Trophoblast cell (in vitro differentiated cells and primary cell): ENCODE measurements around the gene WDR41.

Source experiments
- DNase-seq, 2 donors: peaks; one replicate each; pipeline ENCODE4 v3.0.0-alpha.2; 2016
- H2AFZ ChIP-seq: 2 replicates; pipeline ENCODE4 v1.6.1; 2013; ENCODE audit warnings: low read length, moderate library complexity, mild to moderate bottlenecking; ENCODE audit not compliant: insufficient read depth, poor library complexity
- H2AK5ac ChIP-seq: 2 replicates; pipeline ENCODE4 v1.6.1; 2013; ENCODE audit warnings: mild to moderate bottlenecking, low read length
- H2BK120ac ChIP-seq: 2 replicates; pipeline ENCODE4 v1.6.1; 2013; ENCODE audit warnings: low read length, mild to moderate bottlenecking, moderate library complexity; ENCODE audit not compliant: insufficient read depth, poor library complexity
- H2BK12ac ChIP-seq: 2 replicates; pipeline ENCODE4 v1.6.1; 2013; ENCODE audit warnings: mild to moderate bottlenecking, low read length, moderate library complexity
- H2BK5ac ChIP-seq: 2 replicates; pipeline ENCODE4 v1.6.1; 2013; ENCODE audit warnings: low read length, low read depth, moderate library complexity, mild to moderate bottlenecking; ENCODE audit not compliant: poor library complexity
- H3K14ac ChIP-seq: 2 replicates; pipeline ENCODE4 v1.6.1; 2013; ENCODE audit warnings: mild to moderate bottlenecking, low read length
- H3K18ac ChIP-seq: 2 replicates; pipeline ENCODE4 v1.6.1; 2013; ENCODE audit warnings: mild to moderate bottlenecking, low read length
- H3K23ac ChIP-seq: 2 replicates; pipeline ENCODE4 v1.6.1; 2013; ENCODE audit warnings: low read length
- H3K27ac ChIP-seq: 2 replicates; pipeline ENCODE4 v1.5.1; 2013; ENCODE audit warnings: low read depth, mild to moderate bottlenecking, inconsistent platforms, low read length, moderate library complexity
- H3K27me3 ChIP-seq: 2 replicates; pipeline ENCODE4 v1.6.1; 2013; ENCODE audit warnings: inconsistent platforms, mild to moderate bottlenecking, low read length, moderate library complexity; ENCODE audit not compliant: insufficient read depth
- H3K36me3 ChIP-seq, 2 experiments: 1 replicate in 1 of 2; 2 replicates in 1 of 2; pipeline ENCODE4 v1.6.1; 2013; ENCODE audit warnings: low read length in 2 of 2, mild to moderate bottlenecking in 2 of 2, moderate library complexity in 1 of 2; ENCODE audit not compliant: insufficient read depth in 2 of 2, control insufficient read depth in 1 of 2
- H3K4ac ChIP-seq: 2 replicates; pipeline ENCODE4 v1.6.1; 2013; ENCODE audit warnings: low read depth, mild to moderate bottlenecking, low read length, moderate library complexity
- H3K4me1 ChIP-seq, 2 experiments: 1 replicate in 1 of 2; 2 replicates in 1 of 2; pipeline ENCODE4 v1.6.1; 2013; ENCODE audit warnings: low read length in 2 of 2, mild to moderate bottlenecking in 2 of 2, moderate library complexity in 1 of 2; ENCODE audit not compliant: insufficient read depth in 2 of 2, control insufficient read depth in 1 of 2
- H3K4me2 ChIP-seq: 2 replicates; pipeline ENCODE4 v1.6.1; 2013; ENCODE audit warnings: inconsistent platforms, mild to moderate bottlenecking, low read length, moderate library complexity
- H3K4me3 ChIP-seq: 2 replicates; pipeline ENCODE4 v1.5.1; 2013; ENCODE audit warnings: mild to moderate bottlenecking, low read depth, low read length, inconsistent platforms
- H3K79me1 ChIP-seq: one replicate; pipeline ENCODE4 v1.6.1; 2013; ENCODE audit warnings: low read length
- H3K79me2 ChIP-seq: 2 replicates; pipeline ENCODE4 v1.6.1; 2013; ENCODE audit warnings: low read length, mild to moderate bottlenecking; ENCODE audit not compliant: control insufficient read depth, insufficient read depth, poor library complexity
- H3K9ac ChIP-seq: 2 replicates; pipeline ENCODE4 v1.6.1; 2013; ENCODE audit warnings: mild to moderate bottlenecking, low read length
- H3K9me3 ChIP-seq: 2 replicates; pipeline ENCODE4 v1.6.1; 2013; ENCODE audit warnings: low read depth, mild to moderate bottlenecking, control low read depth, inconsistent platforms, low read length; ENCODE audit not compliant: insufficient read depth
- H4K12ac ChIP-seq: 2 replicates; pipeline ENCODE4 v1.6.1; 2013; ENCODE audit warnings: low read depth, mild to moderate bottlenecking, low read length, moderate library complexity
- H4K8ac ChIP-seq: 2 replicates; pipeline ENCODE4 v1.6.1; 2013; ENCODE audit warnings: low read depth, mild to moderate bottlenecking, low read length, moderate library complexity
- H4K91ac ChIP-seq: one replicate; pipeline ENCODE4 v1.6.1; 2013; ENCODE audit warnings: low read depth, mild to moderate bottlenecking, low read length, moderate library complexity
- WGBS: extraction: QIAGEN DNeasy Blood & Tissue Kit; methylation state at CpG from one replicate; pipeline ENCODE4 v1.1.7; 2013; ENCODE audit warnings: missing lambda C conversion rate; ENCODE audit not compliant: insufficient read length, insufficient coverage; ENCODE audit errors: extremely low coverage; 5-methylcytosine and 5-hydroxymethylcytosine counted together

The WDR41 gene

DNA sequence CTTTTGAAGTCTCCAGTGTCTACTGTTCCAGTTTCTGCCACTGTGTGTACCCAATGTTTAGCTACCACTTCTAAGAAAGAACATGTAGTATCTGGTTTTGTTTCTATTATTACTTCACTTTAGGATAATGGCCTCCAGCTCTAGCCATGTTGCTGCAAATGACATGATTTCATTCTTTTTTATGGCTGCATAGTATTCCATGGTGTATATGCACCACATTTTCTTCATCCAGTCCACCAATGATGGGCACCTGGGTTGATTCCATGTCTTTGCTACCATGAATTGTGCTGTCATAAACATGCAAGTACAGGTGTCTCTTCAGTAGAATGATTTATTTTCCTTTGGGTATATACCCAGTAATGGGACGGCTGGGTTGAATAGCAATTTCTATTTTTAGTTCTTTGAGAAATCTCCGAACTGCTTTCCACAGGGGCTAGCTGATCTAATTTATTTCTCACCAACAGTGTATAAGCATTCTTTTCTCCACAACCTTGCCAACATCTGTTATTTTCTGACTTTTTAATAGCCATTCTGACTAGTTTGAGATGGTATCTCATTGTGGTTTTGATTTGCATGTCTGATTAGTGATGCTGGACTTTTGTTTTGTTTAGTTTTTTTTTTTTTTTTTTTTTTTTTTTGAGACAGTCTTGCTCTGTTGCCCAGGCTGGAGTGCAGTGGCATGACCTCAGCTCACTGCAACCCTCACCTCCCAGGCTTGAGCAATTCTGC, 68.9 kb downstream of the WDR41 start:
- Histone ChIP-seq H3K14ac (no peak overlapping the region), H2BK120ac (no peak overlapping the region), H4K8ac (no peak overlapping the region), H2AK5ac (no peak overlapping the region), H4K12ac (no peak overlapping the region), H3K4me1 (no peaks in the 10 kb centered on the region), H3K18ac (no peak overlapping the region), H3K4me3 (no peak overlapping the region), H3K36me3 (no peaks in the 10 kb centered on the region), H3K9ac (no peak overlapping the region), H3K27me3 (no peaks in the 10 kb centered on the region), H3K4me2 (no peak overlapping the region), H3K79me2 (no peaks in the 10 kb centered on the region), H2BK12ac (no peak overlapping the region), H3K4ac (no peak overlapping the region), H3K27ac (no peak overlapping the region), H3K23ac (no peak overlapping the region), H4K91ac (no peak overlapping the region), H2AFZ (no peak overlapping the region), H2BK5ac (no peak overlapping the region), H3K79me1 (no peaks in the 10 kb centered on the region), H3K9me3 (no peaks in the 10 kb centered on the region)
- no CpG with 5 or more reads among the region's 2 CpGs for WGBS
- DNase-seq: no peak

DNA sequence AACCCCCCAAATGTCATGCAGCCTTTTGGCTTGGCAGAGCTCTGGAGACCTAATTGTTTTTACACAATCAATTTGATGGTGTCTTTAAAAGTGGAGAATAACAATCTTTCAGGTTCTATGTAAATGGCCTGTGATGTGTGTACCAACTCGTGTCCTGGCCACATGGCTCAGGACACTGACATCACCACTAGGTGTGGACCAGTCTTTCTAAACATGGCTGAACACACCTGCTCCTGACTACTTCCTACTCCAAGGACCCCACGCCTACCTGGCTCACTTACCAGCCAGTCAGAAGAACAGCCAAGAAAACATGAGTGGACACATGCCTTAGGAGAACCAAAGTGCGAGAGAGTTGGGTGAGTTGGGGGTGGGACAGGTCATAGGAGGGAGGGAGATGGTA, 71.2 kb downstream of the WDR41 start:
- Histone ChIP-seq H3K4me2 (no peak overlapping the region), H3K9ac (no peak overlapping the region), H3K18ac (no peak overlapping the region), H2AK5ac (no peak overlapping the region), H3K4ac (no peak overlapping the region), H3K79me2 (no peaks in the 10 kb centered on the region), H3K23ac (no peak overlapping the region), H4K91ac (no peak overlapping the region), H4K12ac (no peak overlapping the region), H3K79me1 (no peaks in the 10 kb centered on the region), H2BK5ac (no peak overlapping the region), H4K8ac (no peak overlapping the region), H2AFZ (no peak overlapping the region), H3K27me3 (no peaks in the 10 kb centered on the region), H3K4me3 (no peak overlapping the region), H3K4me1 (no peaks in the 10 kb centered on the region), H2BK12ac (no peak overlapping the region), H3K36me3 (no peaks in the 10 kb centered on the region), H2BK120ac (no peak overlapping the region), H3K9me3 (no peaks in the 10 kb centered on the region), H3K14ac (no peak overlapping the region), H3K27ac (no peak overlapping the region)
- no peak for DNase-seq
- WGBS: no CpG with 5 or more reads among the region's 3 CpGs

DNA sequence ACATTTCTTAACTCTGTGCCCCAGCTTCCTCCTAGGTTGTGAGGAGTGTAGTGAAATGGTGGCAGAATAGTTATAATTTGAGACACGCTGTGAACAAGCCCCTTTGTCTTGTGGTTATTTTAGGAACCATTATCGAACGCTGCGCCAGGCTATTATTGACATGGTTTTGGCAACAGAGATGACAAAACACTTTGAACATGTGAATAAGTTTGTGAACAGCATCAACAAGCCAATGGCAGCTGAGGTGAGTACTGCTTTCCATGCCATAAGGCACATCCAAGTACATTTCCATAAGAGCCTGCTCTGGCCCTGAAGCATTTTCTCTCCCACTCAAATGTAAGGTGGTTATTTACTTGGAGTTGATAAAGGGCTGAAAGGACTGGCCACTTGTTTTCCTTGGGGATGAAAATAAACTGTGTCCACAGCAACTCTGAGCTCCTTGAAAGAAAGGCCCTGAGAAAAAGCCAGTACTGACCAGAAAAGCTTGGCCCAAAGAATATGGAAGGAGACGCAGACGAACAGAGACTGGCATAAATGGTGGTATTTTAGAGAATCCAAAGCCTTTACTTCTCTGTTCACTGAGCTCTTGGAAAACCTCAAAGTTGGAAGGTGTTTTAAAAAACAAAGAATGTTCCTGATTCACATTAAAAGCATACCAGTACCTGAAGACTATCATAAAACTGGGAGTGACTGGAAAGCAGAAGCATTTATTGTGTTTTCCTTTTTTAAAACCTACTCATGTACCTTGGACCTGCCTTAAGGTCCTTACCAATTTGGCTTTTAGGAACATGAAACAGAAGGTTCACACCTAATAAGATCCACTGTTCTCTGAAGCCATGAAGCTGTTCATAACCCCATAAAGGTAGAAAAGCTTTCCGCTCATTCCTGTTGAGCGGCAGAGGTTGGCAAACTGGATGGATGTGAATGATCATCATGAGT, 72.2 kb downstream of the WDR41 start:
- Histone ChIP-seq H2BK120ac (no peak overlapping the region), H3K9me3 (no peaks in the 10 kb centered on the region), H4K12ac (no peak overlapping the region), H3K4me2 (no peak overlapping the region), H3K79me1 (no peaks in the 10 kb centered on the region), H4K91ac (no peak overlapping the region), H2AK5ac (no peak overlapping the region), H3K23ac (no peak overlapping the region), H3K27ac (no peak overlapping the region), H2BK5ac (no peak overlapping the region), H4K8ac (no peak overlapping the region), H3K4me1 (no peaks in the 10 kb centered on the region), H3K9ac (no peak overlapping the region), H3K36me3 (no peaks in the 10 kb centered on the region), H2AFZ (no peak overlapping the region), H3K27me3 (no peaks in the 10 kb centered on the region), H3K4ac (no peak overlapping the region), H3K79me2 (no peaks in the 10 kb centered on the region), H2BK12ac (no peak overlapping the region), H3K14ac (no peak overlapping the region), H3K18ac (no peak overlapping the region), H3K4me3 (no peak overlapping the region)
- no CpG with 5 or more reads among the region's 8 CpGs for WGBS
- no peak for DNase-seq

DNA sequence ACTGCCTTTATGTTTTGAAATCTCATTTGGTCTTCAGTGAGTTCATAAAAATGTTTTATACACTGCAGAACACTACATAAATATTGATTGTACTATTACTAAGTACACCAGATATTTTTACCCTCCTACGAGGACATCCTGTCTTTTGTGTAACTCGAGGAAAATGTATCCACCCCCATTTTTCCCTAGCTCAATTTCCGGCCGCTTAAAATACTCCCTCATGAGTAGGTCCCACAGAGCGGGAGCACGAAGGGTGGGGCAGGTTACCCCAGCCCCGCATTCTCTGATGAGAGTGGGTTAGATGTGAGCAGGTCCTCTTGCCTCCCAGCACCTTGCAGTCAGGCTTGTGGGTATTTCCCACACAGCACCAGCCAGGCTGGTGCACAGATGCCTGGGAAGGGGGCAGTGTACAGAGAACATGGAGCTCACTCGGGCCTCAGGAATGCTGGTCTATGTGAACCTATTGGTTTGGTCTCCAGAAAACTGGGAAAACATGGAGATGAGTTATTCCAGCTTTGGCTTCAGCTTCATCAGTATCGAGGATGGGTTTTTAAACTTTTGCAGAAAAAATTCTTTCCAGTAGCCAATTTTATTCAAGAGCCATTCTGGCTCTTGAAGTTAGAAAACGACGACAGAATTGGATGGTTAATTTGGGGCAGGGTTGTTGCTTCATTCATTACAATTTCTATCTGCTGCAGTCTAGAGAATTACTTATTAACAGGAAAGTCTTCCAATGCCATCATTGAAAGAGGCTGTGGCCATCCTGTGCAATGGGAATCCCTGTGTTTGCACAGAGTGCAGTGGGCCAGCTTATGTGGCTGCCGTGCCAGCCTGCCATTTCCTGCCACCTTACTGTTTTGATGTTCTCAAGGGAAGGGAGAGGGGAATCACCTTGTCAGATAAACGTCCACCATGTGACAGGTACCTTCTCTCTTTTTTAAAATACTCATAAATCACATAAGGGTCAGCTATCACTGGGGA, 73.2 kb downstream of the WDR41 start:
- H3K18ac ChIP-seq: no peak overlapping the region
- no peak overlapping the region for H3K27ac ChIP-seq
- no peaks in the 10 kb centered on the region for H3K27me3 ChIP-seq
- no peak overlapping the region for H2AK5ac ChIP-seq
- no peak overlapping the region for H4K12ac ChIP-seq
- H3K9me3 ChIP-seq: no peaks in the 10 kb centered on the region
- H3K4me3 ChIP-seq: no peak overlapping the region
- H3K4me1 ChIP-seq: no peaks in the 10 kb centered on the region
- no peak overlapping the region for H3K23ac ChIP-seq
- no peak overlapping the region for H3K4me2 ChIP-seq
- H3K36me3 ChIP-seq: no peaks in the 10 kb centered on the region
- no peak overlapping the region for H3K9ac ChIP-seq
- no peak overlapping the region for H4K8ac ChIP-seq
- H2BK12ac ChIP-seq: no peak overlapping the region
- WGBS: no CpG with 5 or more reads among the region's 13 CpGs
- no peaks in the 10 kb centered on the region for H3K79me1 ChIP-seq
- H2BK5ac ChIP-seq: no peak overlapping the region
- no peaks in the 10 kb centered on the region for H3K79me2 ChIP-seq
- no peak for DNase-seq
- H3K14ac ChIP-seq: no peak overlapping the region
- H2BK120ac ChIP-seq: no peak overlapping the region
- no peak overlapping the region for H2AFZ ChIP-seq
- H3K4ac ChIP-seq: no peak overlapping the region
- no peak overlapping the region for H4K91ac ChIP-seq
